Endothelial cell of umbilical vein (primary cell): ENCODE measurements around the gene TECTB.

Experiments
- FOS ChIP-seq: IDR thresholded peaks from 2 replicates; pipeline ENCODE4 v1.6.1; 2011; ENCODE audit warnings: mild to moderate bottlenecking, low read length, moderate library complexity, borderline replicate concordance; ENCODE audit not compliant: insufficient read depth
- GATA2 ChIP-seq: IDR thresholded peaks from 2 replicates; pipeline ENCODE4 v1.7.0; 2011; ENCODE audit warnings: low read depth, mild to moderate bottlenecking, moderate library complexity, mixed read lengths, low read length; ENCODE audit not compliant: insufficient read length, insufficient read depth
- JUN ChIP-seq: IDR thresholded peaks from 2 replicates; pipeline ENCODE4 v1.6.1; 2011; ENCODE audit warnings: borderline replicate concordance, low read depth; ENCODE audit not compliant: insufficient read length, insufficient read depth
- MYC ChIP-seq: IDR thresholded peaks from one replicate; pipeline ENCODE4 v1.6.1; 2011; ENCODE audit warnings: mild to moderate bottlenecking, low read depth, low read length
- POLR2A ChIP-seq: IDR thresholded peaks from 2 replicates; pipeline ENCODE4 v1.6.1; 2012; ENCODE audit warnings: low read depth, mild to moderate bottlenecking, control low read depth, low read length
- POLR2AphosphoS5 ChIP-seq: IDR thresholded peaks from 2 replicates; pipeline ENCODE4 v1.6.1; 2012; ENCODE audit warnings: low read depth, mild to moderate bottlenecking, control low read depth, low read length, moderate library complexity; ENCODE audit not compliant: insufficient read depth
- TF ChIP-seq, protein P1 (sequence below), 2 donors: IDR thresholded peaks; 1 replicate in 1 of 2; 2 replicates in 1 of 2; pipeline ENCODE4 v1.5.1; 2011; ENCODE audit warnings: low read length in 2 of 2, mild to moderate bottlenecking in 2 of 2, moderate library complexity in 2 of 2, control low read depth in 1 of 2, inconsistent platforms in 1 of 2, low read depth in 1 of 2; ENCODE audit not compliant: insufficient read depth in 1 of 2; ENCODE audit errors: extremely low read depth in 1 of 2

GRCh38 chr10:112347709-112348671 lies 64.8 kb downstream of the TECTB start:
- no peak for TF ChIP-seq FOS
- no peak for TF ChIP-seq POLR2A
- TF ChIP-seq, protein P1, sequence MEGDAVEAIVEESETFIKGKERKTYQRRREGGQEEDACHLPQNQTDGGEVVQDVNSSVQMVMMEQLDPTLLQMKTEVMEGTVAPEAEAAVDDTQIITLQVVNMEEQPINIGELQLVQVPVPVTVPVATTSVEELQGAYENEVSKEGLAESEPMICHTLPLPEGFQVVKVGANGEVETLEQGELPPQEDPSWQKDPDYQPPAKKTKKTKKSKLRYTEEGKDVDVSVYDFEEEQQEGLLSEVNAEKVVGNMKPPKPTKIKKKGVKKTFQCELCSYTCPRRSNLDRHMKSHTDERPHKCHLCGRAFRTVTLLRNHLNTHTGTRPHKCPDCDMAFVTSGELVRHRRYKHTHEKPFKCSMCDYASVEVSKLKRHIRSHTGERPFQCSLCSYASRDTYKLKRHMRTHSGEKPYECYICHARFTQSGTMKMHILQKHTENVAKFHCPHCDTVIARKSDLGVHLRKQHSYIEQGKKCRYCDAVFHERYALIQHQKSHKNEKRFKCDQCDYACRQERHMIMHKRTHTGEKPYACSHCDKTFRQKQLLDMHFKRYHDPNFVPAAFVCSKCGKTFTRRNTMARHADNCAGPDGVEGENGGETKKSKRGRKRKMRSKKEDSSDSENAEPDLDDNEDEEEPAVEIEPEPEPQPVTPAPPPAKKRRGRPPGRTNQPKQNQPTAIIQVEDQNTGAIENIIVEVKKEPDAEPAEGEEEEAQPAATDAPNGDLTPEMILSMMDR (IDR thresholded peaks at IDR 0.05; ENCODE audit: extremely low read depth in 1 of 2, insufficient read depth in 1 of 2, low read depth in 1 of 2, low read length in 2 of 2) = no peak
- TF ChIP-seq JUN = no peak
- TF ChIP-seq POLR2AphosphoS5 = no peak
- TF ChIP-seq GATA2 = no peak
- no peak for TF ChIP-seq MYC
